ENCODE measurements around the gene ZNF275.
A peak's percentile ranks its signal among the peaks of the same experiment; 100 is the strongest.
"Not testable (repeated sequence)": the region's sequence is repeated elsewhere in the genome, so short reads cannot be mapped to it uniquely, and the experiment has no call there.

ZNF275 gene

DNA sequence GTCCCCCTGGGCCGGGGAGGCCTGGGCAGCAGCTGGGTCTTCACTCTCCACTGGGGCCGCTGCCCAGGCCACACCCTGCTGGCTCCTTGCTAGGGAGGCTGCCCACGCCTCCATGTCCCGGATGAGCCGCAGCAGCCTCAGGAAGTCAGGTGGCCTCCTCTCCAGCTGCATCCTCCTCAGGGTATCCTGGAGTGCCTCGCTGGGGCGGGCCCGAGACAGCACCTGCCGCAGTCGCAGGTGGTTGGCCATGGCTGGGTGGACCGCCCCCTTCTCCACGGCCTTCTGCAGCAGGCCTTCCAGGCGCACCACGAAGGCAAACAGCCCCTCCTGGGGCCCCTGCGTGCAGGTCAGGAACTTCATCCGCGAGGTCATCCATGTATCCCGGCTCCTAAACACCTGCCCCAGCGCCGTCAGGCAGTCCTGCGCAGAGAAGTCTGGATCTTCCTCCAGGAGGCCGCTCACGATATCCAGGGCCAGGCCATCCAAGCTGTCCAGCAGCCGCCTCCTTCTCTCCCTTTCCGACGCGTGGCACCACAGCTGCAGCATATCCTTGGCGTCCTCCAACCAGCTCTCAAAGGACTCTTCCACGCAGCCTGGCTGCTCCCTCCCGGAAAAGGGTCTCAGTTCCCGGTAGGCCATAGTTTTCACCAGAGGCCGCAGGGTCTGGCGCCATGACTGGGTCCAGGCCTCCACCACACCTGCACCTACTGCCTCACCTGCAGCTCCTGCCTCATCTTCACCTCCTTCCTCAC, 14.5 kb upstream of the ZNF275 start:
- DNase-seq (ENCODE audit: low spot score): no peak

DNA sequence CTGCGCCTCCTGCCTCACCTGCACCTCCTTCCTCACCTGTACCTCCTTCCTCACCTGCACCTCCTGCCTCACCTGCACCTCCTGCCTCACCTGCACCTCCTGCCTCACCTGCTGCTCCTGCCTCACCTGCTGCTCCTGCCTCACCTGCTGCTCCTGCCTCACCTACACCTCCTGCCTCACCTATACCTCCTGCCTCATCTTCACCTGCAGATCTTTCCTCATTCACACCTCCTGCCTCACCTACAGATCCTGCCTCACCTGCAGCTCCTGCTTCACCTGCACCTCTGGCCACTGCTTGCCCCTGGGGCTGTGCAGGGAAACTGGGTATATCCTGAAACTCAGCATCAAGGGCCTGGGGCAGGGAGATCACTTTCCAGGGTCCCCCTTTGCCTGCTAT, 13.9 kb upstream of the ZNF275 start:
- not testable (repeated sequence) for DNase-seq (ENCODE audit: low spot score)

DNA sequence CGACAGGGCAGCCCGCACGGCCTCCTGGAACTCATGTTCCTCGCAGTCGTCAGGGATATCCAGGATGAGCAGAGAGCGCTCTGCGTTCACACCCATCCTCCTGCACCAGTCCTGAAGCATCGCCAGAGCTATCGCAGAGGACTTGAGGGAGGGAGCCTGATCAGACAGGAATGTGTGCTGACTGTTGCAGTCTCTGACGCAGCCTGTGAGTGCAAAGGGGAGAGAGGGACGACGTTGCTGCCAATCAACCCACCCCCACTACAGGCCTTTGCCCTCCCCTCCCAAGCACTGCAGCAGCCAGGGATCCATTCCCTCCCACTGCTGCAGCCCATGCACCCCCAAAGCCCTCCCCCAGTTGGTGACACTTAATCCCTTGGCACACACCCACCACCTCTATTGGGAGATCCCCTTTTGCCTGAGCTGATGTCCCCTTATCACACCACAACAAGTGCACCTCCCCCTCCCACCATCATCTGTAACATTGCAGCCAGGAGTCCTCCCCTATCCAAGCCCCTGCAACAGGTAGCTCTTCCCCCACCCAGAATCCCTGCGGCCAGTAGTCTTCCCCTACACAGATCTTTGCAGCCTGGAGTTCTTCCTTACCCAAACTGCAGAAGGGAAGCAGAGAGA, 13.3 kb upstream of the ZNF275 start:
- no peak for DNase-seq (ENCODE audit: low spot score)

DNA sequence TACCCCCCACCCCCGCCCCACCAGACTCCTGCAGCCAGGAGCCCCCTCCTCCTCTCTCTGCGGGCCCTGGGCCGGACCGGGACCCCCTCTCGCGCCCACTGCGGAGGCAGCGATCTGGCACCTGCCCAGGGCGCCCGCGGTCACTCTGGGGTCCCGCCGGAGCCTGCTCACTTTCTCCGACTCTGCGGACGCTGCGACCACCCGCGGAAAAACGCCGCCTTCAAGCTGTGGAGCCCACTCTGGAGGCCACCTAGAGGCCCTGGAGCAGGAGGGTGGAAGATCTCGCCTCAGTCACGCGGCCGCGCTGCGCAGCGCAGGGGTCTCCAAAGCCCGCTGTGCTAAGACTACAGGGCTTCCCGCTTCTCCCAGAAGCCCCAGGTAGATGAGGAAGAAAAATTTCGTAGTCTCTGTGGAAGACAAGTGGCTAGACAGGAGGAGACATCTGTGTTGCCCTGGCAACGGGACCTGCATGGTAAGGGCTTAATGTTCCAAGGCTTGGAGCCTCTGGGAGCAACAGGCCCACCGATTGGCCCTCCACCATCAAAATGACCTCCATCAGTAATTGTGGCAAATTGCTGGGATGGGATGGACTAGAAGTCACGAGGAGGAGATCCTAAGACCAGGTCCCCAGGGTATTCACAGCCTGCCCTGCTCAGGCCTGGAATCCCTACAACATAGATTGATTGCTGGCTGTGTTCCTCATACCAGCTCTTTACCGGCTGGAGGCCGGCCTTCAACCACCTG, 12.4 kb upstream of the ZNF275 start, which contains the start of gene PNMA6F:
PNMA6F (minus strand) TSS at position 387 of the 744 bp plus-strand sequence. CDS start 1,093 bp downstream, outside the sequence.
- DNase-seq (ENCODE audit: low spot score): no peak

DNA sequence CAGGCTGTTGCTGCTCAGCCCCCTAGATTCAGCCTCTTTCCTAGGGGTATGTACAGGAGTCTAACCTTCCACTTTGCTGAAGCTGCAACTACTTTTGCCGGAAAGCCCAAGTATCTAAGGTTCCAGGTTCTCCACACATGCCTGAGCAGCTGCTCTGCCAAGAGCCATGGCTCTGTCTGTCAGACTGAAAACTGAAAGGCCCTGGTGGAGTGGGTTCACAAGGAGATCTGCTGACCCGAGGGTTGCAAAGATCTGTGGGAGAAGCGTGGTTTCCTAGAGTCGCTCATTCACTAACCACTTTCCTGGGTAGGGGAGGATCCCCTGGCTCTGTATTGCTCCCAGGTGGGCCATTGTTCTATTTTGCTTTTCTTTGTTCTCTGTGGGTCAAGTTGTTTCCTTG, 6.4 kb upstream of the ZNF275 start:
- no peak for DNase-seq (ENCODE audit: low spot score)

DNA sequence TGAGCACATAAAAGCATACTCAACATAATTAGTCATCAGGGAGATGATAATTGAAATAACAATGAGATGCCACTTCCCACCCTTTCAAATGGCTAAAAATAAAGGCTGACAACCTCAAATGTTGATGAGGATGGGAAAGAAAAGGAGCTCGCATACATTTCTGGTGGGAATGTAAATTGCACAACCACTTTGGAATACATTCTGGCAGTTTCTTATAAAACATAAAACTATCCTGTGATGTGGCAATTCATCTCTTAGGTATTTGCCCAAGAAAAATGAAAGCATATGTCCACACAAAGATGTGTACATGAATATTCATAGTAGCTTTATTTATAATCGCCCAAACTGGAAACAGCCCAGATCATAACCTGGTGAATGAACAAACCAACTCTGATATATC, 687 bp upstream of the ZNF275 start:
- no peak for DNase-seq (ENCODE audit: low spot score)

DNA sequence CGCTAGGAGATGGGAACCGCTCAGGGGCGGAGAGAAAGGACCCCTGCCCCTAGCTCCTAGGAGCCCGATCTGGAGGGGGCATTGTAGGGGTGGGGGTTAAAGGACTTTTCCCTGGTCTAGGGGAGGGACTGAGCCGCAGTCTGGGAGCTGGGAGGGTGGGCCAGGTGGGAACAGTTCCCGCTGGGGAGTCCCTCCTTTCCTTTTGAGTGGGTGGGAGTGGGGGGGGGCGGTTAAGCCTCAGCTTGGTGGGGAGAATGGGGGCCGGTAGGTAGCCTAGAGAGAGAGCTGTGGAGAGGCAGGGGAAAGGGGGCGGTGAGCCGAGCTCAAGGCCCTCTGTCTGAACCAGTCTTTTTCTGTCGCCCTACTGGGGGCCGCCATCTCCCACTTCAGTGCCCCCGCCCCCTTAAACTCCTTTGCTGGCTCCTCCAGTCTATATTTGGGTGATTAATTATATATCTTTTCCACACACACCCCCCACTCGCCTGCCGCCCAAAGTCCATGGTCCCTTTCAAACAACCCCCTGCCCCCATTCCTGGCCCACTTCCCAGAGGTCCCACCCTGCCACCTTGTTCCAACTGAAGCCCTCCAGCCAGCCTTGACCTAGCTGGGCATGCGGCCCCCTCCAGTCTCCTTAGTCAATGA, 822 bp downstream of the ZNF275 start:
- DNase-seq (ENCODE audit: low spot score): no peak

DNA sequence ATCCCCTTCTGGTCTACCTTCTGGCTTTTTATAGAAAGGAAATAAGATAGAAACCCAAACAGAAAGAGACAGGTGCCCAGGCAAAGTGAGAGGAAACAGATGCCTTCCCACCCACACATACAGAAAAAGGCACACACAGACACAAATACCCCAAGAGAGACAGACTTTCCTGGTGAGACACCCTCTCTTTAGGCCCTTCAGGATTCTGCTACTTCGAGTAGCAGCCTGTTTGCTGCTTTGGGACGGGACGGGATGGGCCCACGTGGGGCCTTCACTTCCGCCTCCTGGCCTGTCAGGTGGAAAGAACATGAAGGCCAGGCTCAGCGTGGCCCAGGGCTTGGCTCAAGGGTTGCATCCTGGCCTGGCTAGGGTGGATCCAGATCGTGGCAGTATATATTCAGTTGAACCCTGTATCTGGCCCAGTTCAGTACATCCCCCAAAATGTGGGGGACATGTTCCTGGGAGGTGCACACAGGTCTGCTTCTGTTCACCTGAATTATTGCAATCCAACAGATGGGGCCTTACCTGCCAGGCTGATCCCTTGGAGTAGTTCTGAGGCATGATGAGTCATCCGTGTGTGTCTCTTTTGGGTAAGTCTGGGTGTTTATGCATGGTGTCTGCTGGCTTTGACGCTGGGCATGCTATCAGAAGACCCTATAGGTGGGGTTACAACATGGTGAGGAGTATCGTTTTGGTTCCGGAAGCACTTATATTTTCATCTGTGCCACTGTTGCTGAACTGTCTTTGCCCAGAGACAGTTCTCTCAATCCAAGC, 2.4 kb downstream of the ZNF275 start:
- no peak for DNase-seq (ENCODE audit: low spot score)

DNA sequence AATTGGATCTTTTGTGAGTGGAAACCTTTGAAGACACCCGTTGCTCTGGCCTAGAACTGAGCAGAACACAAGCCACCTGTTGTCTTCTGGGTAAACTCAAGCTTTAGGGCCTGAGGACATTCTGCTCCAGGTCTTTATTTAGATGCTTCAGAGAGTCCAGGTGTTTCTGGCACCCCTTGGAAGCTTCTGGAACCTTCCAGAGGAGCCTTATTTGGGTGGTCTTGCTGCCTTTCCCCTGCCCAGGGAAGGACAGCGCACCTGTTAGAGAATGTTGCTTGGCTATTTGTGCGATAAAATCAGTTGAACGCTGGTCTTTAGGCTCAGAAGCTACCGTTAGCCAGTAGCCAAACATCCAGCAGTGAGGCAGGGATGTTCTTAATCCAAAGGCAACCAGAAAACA, 3.0 kb downstream of the ZNF275 start:
- no peak for DNase-seq (ENCODE audit: low spot score)

DNA sequence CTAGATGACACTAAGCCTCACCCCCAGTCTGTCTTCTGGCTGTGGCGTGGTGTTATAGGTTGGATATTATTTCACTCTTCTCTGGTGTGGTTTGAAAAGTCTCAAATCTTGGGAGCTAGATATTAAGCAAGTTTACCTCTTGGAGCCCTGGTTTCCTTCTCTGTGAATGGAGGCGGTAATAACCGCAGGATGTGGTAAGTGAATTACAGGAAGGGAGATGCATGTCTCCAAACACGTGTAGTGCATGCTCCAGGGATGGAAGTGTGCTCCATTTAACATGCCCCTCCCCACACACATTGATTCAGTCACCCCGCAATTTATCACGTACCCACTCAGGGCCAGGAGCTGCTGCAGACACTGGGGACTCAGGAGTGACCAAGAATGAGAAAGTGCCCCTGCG, 4.9 kb downstream of the ZNF275 start:
- DNase-seq (ENCODE audit: low spot score): peak; percentile 11

DNA sequence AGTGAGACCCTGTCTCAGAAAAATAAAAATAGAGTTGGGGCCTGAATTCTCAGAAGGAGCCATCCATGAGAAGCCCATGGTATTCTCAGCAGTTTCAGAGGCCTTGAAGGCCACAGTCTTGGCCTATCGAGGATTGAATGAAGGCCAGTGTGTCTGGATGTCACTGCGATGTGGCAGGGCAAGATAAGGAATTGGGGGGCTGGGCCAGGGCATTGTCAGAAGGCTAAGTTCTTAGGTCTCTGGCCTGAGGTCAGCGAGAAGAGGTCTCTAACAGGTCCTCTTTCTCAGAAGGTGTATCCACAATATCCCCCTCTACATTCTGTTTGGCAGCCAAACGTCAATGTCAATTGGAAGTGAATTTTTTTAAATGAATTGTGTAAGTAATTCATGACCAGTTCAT, 5.7 kb downstream of the ZNF275 start:
- DNase-seq (ENCODE audit: low spot score): no peak

DNA sequence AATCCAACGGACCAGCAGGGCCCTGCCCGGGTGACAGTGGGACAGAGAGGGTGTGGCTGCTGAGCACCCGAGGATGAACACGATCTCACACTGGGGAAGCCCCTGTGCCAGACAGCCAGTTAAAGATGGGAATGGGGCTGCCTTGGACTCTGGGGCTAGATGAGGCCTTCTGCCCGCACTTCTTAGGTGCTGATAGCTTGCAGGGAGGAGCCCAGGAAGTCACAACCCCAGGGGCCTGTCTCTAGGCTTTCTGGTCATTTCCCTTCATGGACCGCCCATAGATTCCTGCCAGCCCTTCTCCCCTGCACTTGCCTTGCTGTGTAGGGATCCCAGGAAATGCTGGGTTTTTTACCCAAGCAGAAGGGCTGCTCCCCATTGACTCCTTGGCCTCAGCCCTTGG, 6.2 kb downstream of the ZNF275 start:
- no peak for DNase-seq (ENCODE audit: low spot score)

DNA sequence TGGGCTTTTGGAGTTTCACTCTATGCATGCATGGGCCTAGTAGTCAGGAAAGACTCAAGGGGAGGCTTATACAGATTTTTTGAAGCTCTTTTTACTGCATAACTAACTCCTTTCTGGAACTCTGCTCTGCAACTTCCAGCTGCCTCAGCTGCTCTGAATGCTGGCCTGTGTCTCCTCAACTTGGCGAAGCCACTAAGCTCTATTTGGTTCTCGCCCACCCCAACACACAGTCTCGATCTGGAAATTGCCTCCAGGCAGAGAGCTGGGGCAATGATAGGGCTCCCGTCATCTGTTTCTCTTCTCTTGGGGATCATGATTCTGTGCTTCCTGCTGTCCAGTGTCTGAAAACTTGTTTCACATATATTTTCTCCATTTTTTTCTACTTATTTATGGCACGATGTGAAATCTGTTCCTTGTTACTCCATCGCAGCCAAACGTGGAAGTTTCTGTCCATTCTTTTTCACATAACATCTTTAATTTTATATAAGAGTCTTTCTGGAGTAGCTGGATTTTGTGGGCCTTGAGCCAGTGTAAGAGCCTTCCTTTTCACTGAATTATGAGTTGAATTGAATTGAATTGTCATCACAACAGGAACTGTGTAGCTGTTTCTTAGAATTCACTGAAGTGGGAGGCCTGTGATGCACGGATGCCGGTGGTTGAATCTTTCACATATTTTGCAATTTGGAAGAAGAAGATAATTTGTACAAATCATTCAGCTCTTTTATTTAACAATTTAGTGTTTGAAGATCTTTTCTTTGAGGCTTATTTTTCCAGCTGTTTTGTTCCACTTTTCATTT, 9.0 kb downstream of the ZNF275 start:
- DNase-seq (ENCODE audit: low spot score): no peak

DNA sequence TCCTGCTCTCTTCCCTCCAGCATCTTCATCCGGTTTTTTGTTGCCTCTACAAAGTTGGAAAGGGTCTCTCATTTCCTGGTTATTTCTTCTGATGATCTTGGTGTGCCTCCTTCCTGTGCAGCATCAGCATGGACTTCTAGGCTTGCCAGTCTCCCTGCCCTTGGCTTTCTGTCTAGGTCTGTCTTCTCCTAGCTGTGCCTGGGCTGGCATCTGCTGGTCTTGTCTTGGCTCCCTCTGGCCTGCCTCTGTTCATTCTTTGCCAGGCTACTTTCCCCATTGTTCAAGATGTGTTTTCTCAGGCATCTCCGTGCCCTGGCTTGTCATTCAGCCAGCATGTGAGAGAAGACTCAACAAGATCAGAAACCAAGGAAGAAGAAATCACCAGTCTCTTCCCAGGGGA, 9.7 kb downstream of the ZNF275 start:
- DNase-seq (ENCODE audit: low spot score): no peak

DNA sequence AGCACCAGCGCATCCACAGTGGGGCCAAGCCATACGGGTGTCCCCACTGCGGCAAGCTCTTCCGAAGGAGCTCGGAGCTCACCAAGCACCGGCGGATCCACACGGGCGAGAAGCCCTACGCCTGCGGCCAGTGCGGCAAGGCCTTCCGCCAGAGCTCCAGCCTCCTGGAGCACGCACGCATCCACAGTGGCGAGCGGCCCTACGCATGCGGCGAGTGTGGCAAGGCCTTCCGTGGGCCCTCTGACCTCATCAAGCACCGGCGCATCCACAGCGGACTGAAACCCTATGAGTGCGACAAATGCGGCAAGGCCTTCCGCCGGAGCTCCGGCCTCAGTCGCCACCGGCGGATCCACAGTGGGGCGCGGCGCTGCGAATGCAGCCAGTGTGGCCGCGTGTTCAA, 13.6 kb downstream of the ZNF275 start:
- no peak for DNase-seq (ENCODE audit: low spot score)

DNA sequence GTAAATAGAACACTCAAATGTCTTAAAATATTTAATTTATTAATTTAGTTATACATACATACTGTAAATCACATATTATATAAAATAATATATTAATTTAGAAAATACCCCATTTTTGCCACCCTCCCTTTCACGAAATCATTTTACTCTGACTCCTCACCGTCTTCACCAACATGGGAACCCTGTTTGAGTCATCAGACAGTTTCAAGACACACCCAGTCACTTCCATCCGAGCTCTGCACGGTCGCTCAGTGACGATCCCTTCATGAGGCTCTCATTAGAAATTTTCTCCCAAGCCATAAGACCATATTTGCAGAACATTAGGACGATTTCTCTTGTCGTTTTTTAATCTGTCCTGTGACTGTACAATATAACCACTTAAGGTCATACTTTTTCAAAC, 14.5 kb downstream of the ZNF275 start:
- DNase-seq (ENCODE audit: low spot score): no peak

DNA sequence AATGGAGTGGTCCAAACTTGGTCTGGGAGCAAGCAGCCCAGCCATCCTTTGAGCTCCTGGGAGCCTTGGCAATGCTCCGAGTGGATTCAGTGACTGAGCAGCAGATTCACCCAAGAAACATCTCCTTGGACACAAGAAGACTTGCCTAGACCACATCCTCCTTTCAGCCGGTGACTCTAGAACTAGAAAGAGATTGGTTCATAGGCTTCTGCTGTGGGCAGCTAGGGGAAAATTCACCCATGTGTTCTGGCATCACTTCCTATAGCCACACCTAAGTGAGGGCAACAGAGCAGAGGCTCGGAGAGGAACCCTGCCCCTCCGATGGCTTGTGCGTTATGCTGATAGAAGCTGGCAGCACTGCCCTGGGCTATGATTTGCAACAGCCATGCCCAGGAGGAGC, 16.0 kb downstream of the ZNF275 start:
- no peak for DNase-seq (ENCODE audit: low spot score)

DNA sequence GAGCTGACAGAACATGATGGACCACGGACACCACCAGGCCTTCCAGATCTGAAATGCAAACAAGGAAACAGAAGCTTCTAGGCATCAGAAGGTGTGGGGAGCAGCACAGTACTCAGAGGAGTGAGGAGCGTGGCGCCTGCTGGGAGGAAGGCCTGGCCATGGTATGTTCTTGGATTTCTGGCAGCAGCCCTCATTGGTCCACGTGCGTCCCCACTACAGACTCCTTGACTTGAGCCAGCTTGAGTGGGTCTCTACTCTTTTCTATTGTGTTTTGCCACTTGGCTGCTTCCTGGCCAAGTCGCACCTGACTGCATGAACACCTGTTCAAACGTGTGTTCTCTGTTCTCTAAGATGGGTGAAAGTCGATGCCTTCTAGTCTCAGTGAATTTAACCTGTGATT, 18.0 kb downstream of the ZNF275 start:
- DNase-seq (ENCODE audit: low spot score): no peak

DNA sequence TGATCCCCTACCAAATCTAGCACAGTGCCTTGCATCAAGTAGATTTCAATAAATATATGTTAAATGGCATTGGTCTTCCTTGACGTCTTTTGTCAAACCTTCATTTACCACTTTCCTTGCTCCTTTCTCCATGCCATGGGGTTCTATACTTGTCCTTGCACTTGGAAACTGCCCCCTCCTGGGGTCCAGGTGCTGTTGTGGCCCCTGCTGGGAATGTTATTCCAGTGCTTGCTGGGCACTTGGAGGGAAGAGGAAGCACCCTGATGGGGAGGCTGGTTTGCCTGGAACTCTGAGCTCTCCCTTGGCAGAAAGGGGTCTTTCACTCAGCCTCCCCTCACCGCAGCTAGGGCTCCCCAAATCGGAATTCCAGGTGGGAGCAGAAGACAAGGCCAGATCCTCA, 18.9 kb downstream of the ZNF275 start:
- no peak for DNase-seq (ENCODE audit: low spot score)

DNA sequence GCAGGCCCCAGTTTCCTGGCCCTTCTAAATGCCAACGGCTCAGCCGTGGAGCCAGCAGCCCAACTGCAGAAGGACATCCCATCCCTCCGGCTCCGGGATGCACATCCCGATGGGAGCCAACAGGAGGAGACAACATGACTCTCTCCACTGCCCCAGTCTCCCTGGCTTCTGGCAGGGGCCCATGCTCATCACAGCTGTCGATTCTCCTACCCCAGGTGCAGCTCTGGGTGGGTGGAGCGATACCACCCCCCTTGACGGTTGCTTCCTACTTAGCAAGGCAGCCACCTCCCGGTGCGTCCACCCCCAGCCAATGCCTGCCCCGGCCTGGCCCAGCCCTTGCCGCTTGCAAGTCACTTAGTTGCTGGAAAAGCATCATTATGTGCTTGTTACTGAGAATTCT, 19.5 kb downstream of the ZNF275 start:
- DNase-seq (ENCODE audit: low spot score): no peak

DNA sequence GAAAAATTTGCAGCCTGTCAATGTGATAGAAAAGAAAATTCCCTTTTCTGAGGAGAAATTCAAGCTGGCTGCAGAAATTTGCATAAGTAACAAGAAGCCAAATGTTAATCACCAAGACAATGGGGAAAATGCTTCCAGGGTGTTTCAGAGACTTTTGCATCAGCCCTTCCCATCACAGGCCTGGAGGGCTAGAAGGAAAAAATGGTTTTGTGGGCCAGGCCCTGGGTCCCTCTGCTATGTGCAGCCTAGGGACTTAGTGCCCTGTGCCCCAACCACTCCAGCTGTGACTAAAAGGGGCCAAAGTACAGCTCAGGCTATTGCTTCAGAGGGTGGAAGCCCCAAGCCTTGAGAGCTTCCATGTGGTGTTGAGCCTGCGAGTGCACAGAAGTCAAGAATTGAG, 23.9 kb downstream of the ZNF275 start:
- no peak for DNase-seq (ENCODE audit: low spot score)

Measured in activated CD4-positive, alpha-beta T cell treated with anti-CD3 and anti-CD28 coated beads, Interleukin-2, Interleukin-4, amounts not matched to agents 100 ng/mL and 50 ng/mL, durations not matched to agents 16 hours and 8 hours (primary cell).